GM12878 (cell line): ENCODE results near the gene MICAL3. TPM values are rescaled to one million over a fixed set of nuclear protein-coding genes. Genes with fewer than 3 reads are reported as not detected.

Source experiments
- BCL11A ChIP-seq: IDR thresholded peaks from 2 replicates; pipeline ENCODE4 v1.6.1; 2011; ENCODE audit warnings: low read depth, low read length
- BMI1 ChIP-seq: fragments of 450-650 bp; IDR thresholded peaks from 2 replicates; pipeline ENCODE4 v1.6.1; 2016; ENCODE audit warnings: mild to moderate bottlenecking, moderate library complexity, borderline replicate concordance
- CUX1 ChIP-seq: IDR thresholded peaks from 2 replicates; pipeline ENCODE4 v1.6.1; 2012; ENCODE audit warnings: improper control_type of control experiment, low read depth, low read length; ENCODE audit not compliant: insufficient replicate concordance
- E4F1 ChIP-seq: fragments of 450-650 bp; IDR thresholded peaks from 2 replicates; pipeline ENCODE4 v1.6.1; 2018; ENCODE audit warnings: borderline replicate concordance, mild to moderate bottlenecking; ENCODE audit not compliant: partially characterized antibody
- EP300 ChIP-seq, 2 experiments: fragments of 150-350 bp in 1 of 2; IDR thresholded peaks; 2 replicates each; pipeline ENCODE4 v1.6.1; 2011 to 2012; ENCODE audit warnings: low read depth in 2 of 2, low read length in 2 of 2, borderline replicate concordance in 1 of 2, improper control_type of control experiment in 1 of 2, inconsistent platforms in 1 of 2; ENCODE audit not compliant: control insufficient read depth in 1 of 2
- HCFC1 ChIP-seq: fragments of 150-350 bp; IDR thresholded peaks from 2 replicates; pipeline ENCODE4 v1.6.1; 2014; ENCODE audit warnings: low read length
- HSF1 ChIP-seq: fragments of 150-350 bp; IDR thresholded peaks from 2 replicates; pipeline ENCODE4 v1.6.1; 2014; ENCODE audit warnings: mild to moderate bottlenecking, low read depth, low read length
- IKZF2 ChIP-seq, 2 experiments: fragments of 450-650 bp; IDR thresholded peaks; 2 replicates each; pipeline ENCODE4 v1.6.1; 2017; ENCODE audit warnings: mild to moderate bottlenecking in 2 of 2, moderate library complexity in 2 of 2
- MXI1 ChIP-seq: fragments of 150-350 bp; IDR thresholded peaks from 2 replicates; pipeline ENCODE4 v1.6.1; 2011; ENCODE audit warnings: low read depth, mild to moderate bottlenecking, inconsistent platforms, low read length, improper control_type of control experiment
- RFX5 ChIP-seq: IDR thresholded peaks from 2 replicates; pipeline ENCODE4 v1.6.1; 2011; ENCODE audit warnings: low read depth, low read length, improper control_type of control experiment
- SP1 ChIP-seq: IDR thresholded peaks from one replicate; pipeline ENCODE4 v1.6.1; 2011; ENCODE audit warnings: low read depth, low read length
- SREBF1 ChIP-seq: IDR thresholded peaks from 2 replicates; pipeline ENCODE4 v1.6.1; 2012; ENCODE audit warnings: mild to moderate bottlenecking, low read length
- SUPT20H ChIP-seq: IDR thresholded peaks from 2 replicates; pipeline ENCODE4 v1.6.1; 2011; ENCODE audit warnings: low read depth, mild to moderate bottlenecking, low read length, moderate library complexity, borderline replicate concordance; ENCODE audit not compliant: control insufficient read depth
- SUZ12 ChIP-seq: fragments of 200-600 bp; sonication (generic); IDR thresholded peaks from one replicate; pipeline ENCODE4 v1.6.1; 2018; ENCODE audit warnings: antibody characterized with exemption, mild to moderate bottlenecking; ENCODE audit not compliant: unreplicated experiment
- TBL1XR1 ChIP-seq: IDR thresholded peaks from 2 replicates; pipeline ENCODE4 v1.6.1; 2012; ENCODE audit warnings: low read depth, low read length, improper control_type of control experiment
- ZBTB4 ChIP-seq: fragments of 450-650 bp; formaldehyde crosslinking; IDR thresholded peaks from 2 replicates; pipeline ENCODE4 v1.4.0; 2022; ENCODE audit warnings: mild to moderate bottlenecking, moderate library complexity
- ZNF384 ChIP-seq: IDR thresholded peaks from 2 replicates; pipeline ENCODE4 v1.6.1; 2012; ENCODE audit warnings: low read depth, mild to moderate bottlenecking, low read length, improper control_type of control experiment, borderline replicate concordance
- polyA plus RNA-seq, 11 experiments: library from polyadenylated mRNA; depleted of rRNA in 4 of 11; unstranded in 6 of 11; stranded (reverse) in 5 of 11; fragments of >200 nt; fragmentation: Nextera tagmentation in 4 of 11; fragmentation: Illumina TruSeq in 1 of 11; extraction: Ambion mirVana in 4 of 11; extraction: Trizol in 1 of 11; gene quantifications; 1 replicate in 1 of 11; 2 replicates in 10 of 11; pipeline versions ENCODE4 v1.2.1 to v1.2.3, GENCODE V29; 2011 to 2016; ENCODE audit warnings: inconsistent platforms in 2 of 11, missing spikeins in 2 of 11, low read depth in 1 of 11
- total RNA-seq, 4 experiments: library from RNA; depleted of rRNA in 3 of 4; stranded (reverse); fragments of >200 nt in 3 of 4; fragmentation: Illumina TruSeq in 1 of 4; extraction: Trizol in 1 of 4; gene quantifications; 2 replicates each; pipeline versions ENCODE4 v1.2.1 to v1.2.3, GENCODE V29; 2013 to 2021

Gene MICAL3
- total and polyA plus RNA-seq, 10 of the 15 experiments (the other 5 are each of a cell fraction or from before 2014, with no cell fraction given), result 2.6 to 92.2 (median 24.0) TPM

- TF ChIP-seq HSF1, result no peak
- no peak for TF ChIP-seq ZBTB4 (CRISPR knock-in tag)
- no peak for TF ChIP-seq HCFC1
- TF ChIP-seq BCL11A, result no peak
- no peak for TF ChIP-seq BMI1
- TF ChIP-seq SREBF1, result no peak
- TF ChIP-seq SP1, result no peak
- no peak for TF ChIP-seq CUX1
- TF ChIP-seq TBL1XR1, result no peak
- TF ChIP-seq ZNF384, result no peak
- TF ChIP-seq EP300 (IDR thresholded peaks at IDR 0.05; ENCODE audit: borderline replicate concordance in 1 of 2, control insufficient read depth in 1 of 2, low read depth in 2 of 2, low read length in 2 of 2), result no peak
- no peak for TF ChIP-seq SUPT20H
- TF ChIP-seq SUZ12, result no peak
- TF ChIP-seq MXI1, result peak; percentile 36; the same call in 1 of the 2 replicates
- TF ChIP-seq E4F1, result no peak
- no peak for TF ChIP-seq RFX5
- TF ChIP-seq IKZF2 (IDR thresholded peaks at IDR 0.05), result peak in 1 of 2 experiments; percentile 25; a peak in 2 of 4 replicates
Measured at GRCh38 chr22:17781319-17782031, 242.9 kb downstream of the MICAL3 start (continued).
